Endometrial microvascular endothelial cells (primary cell): ENCODE data around the gene HYAL3. TPM values are rescaled to one million over a fixed set of nuclear protein-coding genes. Genes with fewer than 3 reads are reported as not detected.
"Not testable (repeated sequence)": the region's sequence is repeated elsewhere in the genome, so short reads cannot be mapped to it uniquely, and the experiment has no call there.

Source experiments
- in situ Hi-C: cut with HindIII; loops from 2 replicates; pipeline ENCODE4 v1.10.0; 2017; ENCODE audit warnings: low sequenced_read_pairs, low pct_unique_long_range_greater_than_20kb; ENCODE audit errors: inconsistent ontology term
- total RNA-seq: library from RNA; depleted of rRNA; stranded (reverse); fragments of >200 nt; gene quantifications from one replicate; pipeline ENCODE4 v1.2.3, GENCODE V29; 2015; ENCODE audit errors: inconsistent ontology term

HYAL3 gene
- total RNA-seq, 1 donor from 2014 or later: 7.3 TPM

GRCh38 chr3:50295553-50296431, 3.4 kb downstream of the HYAL3 start:
- in situ Hi-C loops: no loop called here

GRCh38 chr3:50294492-50295403, 4.5 kb downstream of the HYAL3 start:
- in situ Hi-C loops: no loop called here

- in situ Hi-C loops: no loop called here
Observed at GRCh38 chr3:50294089-50294488, 5.1 kb downstream of the HYAL3 start.

GRCh38 chr3:50293079-50293801, 6.0 kb downstream of the HYAL3 start:
- in situ Hi-C loops: no loop called here

- in situ Hi-C loops: no loop called here
Observed at GRCh38 chr3:50292159-50293078, 6.8 kb downstream of the HYAL3 start, which contains the start of gene IFRD2. IFRD2 (minus strand) TSS chr3:50292429; CDS start chr3:50292274, 155 bp downstream.

- in situ Hi-C loops: no loop called here
Observed at GRCh38 chr3:50290161-50290641, 9.0 kb downstream of the HYAL3 start.

GRCh38 chr3:50289130-50289529, 10.1 kb downstream of the HYAL3 start:
- in situ Hi-C loops: no loop called here

- in situ Hi-C loops: no loop called here
Observed at GRCh38 chr3:50288387-50289007, 10.7 kb downstream of the HYAL3 start.

- in situ Hi-C loops: no loop called here
Observed at GRCh38 chr3:50287262-50287661, 11.9 kb downstream of the HYAL3 start.

GRCh38 chr3:50286322-50287227, 12.6 kb downstream of the HYAL3 start:
- in situ Hi-C loops: no loop called here

GRCh38 chr3:50284121-50284520, 15.1 kb downstream of the HYAL3 start:
- in situ Hi-C loops: not testable (repeated sequence)

GRCh38 chr3:50279255-50280016, 19.8 kb downstream of the HYAL3 start:
- in situ Hi-C loops: no loop called here

GRCh38 chr3:50278880-50279224, 20.4 kb downstream of the HYAL3 start, which contains the start of gene LSMEM2:
LSMEM2 (plus strand) TSS chr3:50279087; CDS start chr3:50279114, 27 bp downstream.
- in situ Hi-C loops: no loop called here

GRCh38 chr3:50278123-50278879, 20.9 kb downstream of the HYAL3 start:
- in situ Hi-C loops: no loop called here

- in situ Hi-C loops: no loop called here
Observed at GRCh38 chr3:50276762-50277101, 22.5 kb downstream of the HYAL3 start.
